Gastroesophageal sphincter (tissue), 3 donors: Measurements from ENCODE around the gene CD209.

Experiments used
- CTCF ChIP-seq, 4 experiments: fragments of 200-600 bp in 2 of 4; fragments of 450-650 bp in 2 of 4; sonication (generic) in 1 of 4; IDR thresholded peaks; one replicate each; pipeline ENCODE4 v1.5.1; 2017 to 2019; ENCODE audit warnings: antibody characterized with exemption in 4 of 4, mild to moderate bottlenecking in 2 of 4, moderate library complexity in 2 of 4
- POLR2AphosphoS5 ChIP-seq: sonication (generic); formaldehyde crosslinking; IDR thresholded peaks from one replicate; pipeline ENCODE4 v1.6.1; 2017; ENCODE audit warnings: antibody characterized with exemption

DNA sequence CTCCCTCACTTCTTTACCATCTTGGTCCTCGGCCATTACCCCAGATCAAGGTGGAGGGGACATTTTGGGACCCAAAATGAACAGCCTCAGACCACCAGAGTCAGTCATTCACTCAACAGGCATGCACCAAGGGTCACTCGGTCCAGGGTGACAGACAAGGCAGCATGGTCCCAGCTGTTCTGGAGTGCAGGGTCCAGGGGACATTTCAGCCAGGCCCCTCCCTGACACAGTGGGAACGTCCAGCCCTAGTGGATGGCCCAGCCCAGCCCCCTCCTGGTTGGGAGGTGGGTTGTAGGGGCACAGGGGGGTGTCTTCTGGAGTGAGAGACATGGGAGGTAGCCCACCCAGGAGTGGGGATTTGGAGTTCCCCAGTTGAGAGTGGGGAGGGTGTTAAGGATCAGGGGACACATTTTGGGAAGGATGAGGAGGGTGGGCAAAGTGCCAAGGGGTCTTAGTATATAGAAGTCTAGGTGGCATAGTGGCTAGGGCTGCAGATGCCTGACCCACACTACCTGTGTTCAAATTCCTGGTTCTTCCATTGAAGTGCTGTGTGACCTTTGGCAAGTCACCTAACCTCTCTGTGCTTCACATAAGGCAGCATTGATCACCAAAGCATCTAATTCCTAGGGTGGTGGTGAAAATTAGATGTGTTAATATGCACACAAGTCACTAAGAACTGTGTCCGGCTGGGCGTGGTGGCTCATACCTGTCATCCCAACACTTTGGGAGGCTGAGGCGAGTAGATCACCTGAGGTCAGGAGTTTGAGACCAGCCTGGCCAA, 42.9 kb downstream of the CD209 start:
- TF ChIP-seq CTCF (IDR thresholded peaks at IDR 0.05) = no peak
- no peak for TF ChIP-seq POLR2AphosphoS5
